GM19025 (cell line): ENCODE results near the gene SYT10.
"Not testable (repeated sequence)": the region's sequence is repeated elsewhere in the genome, so short reads cannot be mapped to it uniquely, and the experiment has no call there.

Source experiments
- ATAC-seq: cut with Tn5 transposase; IDR thresholded peaks from one replicate; pipeline ENCODE4 v1.9.1; 2021; ENCODE audit warnings: mild to moderate bottlenecking, low read depth, moderate library complexity; ENCODE audit not compliant: unreplicated experiment

The SYT10 gene, protein sequence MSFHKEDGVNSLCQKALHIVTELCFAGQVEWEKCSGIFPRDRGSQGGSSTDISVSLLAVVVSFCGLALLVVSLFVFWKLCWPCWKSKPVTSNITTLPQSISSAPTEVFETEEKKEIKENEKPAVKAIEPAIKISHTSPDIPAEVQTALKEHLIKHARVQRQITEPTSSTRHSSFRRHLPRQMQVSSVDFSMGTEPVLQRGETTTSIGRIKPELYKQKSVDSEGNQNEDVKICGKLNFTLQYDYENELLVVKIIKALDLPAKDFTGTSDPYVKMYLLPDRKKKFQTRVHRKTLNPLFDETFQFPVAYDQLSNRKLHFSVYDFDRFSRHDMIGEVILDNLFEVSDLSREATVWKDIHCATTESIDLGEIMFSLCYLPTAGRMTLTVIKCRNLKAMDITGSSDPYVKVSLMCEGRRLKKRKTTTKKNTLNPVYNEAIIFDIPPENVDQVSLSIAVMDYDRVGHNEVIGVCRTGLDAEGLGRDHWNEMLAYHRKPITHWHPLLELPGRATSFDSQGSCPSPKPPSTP

DNA sequence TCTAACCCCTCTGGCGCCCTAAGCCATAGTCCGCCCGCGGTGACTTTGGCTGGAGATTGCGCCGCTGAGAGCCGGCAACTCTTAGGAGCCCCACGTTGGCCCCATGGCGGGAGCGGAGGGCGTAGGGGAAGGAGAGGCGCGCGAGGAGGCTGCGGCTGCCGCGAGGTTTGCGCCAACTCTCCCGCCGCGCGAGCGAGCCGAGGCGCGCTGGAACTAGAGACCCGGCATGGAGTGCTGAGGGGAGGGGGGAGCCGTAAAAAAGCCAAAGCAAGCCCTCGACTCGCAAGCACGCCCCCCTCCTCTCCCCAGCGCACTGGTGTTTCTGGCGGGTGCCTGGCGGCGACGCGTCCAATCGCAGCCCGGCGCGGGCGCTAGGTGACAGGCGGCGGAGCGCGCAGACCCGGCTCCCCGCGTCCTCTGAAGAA is at the start of gene SYT10:
SYT10 (minus strand) TSS at position 233 of the 425 bp plus-strand sequence. CDS start 297 bp downstream, outside the sequence.
- ATAC-seq = no peak

DNA sequence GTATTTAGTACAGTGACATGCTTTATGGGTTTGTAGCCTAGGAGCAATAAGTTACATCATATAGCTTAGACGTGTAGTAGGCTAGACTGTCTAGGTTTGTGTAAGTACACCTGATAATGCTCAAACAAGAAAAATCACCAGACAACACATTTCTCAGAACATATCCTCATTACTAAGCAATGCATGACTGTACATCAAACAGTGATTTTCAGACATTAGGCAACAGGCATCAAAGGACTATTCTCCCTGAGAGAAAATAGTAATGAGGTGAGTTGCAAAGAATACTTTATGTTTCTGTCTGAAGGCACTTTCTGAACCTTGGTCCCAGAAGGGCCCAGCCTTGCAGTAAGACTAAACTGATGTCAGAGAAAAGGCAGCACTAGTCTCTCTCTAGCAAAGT is 48.4 kb upstream of the SYT10 start:
- ATAC-seq = no peak

DNA sequence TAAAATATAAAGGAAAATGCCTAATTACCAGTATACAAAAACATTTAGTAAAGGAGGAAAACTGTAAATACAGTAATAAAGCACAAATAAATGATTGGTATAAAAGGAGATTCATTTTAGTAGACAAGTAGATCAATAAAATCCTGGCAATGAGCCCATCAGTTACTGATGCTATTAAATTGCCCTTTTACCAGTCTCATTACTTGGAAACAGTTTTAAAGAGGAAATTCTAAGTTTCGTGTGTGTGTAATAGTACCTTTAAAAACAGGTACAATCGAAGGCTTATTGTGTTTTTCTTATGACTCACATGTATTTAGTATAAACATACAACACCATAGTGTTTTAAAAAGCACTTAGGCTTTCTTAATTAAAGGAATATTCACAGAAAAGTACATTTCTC is 46.4 kb upstream of the SYT10 start:
- no peak for ATAC-seq

DNA sequence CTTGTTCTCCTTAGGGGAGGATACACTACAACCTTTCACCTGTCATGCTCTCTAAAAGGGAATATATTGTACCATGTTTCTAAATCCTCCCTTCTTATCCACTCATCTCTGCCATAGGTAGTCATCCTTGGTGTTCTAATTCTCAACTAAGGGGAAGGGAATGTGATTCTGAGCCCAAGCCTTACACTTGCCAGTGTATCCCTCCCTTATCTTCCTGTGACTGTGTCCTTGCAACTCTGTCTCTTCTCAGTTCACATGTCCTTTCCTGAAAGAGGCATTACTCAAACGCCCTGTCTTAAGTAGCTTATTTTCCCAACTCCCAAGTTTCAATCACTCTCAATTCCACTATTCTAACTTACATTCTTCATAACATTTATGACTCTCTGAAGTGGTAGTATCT is 44.5 kb upstream of the SYT10 start:
- ATAC-seq = no peak

DNA sequence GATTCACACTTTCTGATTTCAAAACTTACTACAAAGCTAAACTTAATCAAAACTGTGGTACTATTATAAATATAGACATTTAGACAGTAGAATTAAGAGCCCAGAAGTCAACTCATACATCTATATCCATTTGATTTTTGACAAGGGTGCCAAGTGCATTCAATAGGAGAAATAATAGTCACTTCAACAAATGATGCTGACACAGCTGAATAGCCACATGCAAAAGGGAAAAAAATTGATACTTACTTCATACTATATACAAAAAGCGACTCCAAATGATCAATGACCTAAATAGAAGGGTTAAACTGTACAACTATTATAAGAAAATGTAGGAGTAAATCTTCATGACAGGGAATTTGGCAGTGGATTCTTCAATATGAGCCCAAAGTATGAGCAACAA is 40.7 kb upstream of the SYT10 start:
- ATAC-seq = no peak

DNA sequence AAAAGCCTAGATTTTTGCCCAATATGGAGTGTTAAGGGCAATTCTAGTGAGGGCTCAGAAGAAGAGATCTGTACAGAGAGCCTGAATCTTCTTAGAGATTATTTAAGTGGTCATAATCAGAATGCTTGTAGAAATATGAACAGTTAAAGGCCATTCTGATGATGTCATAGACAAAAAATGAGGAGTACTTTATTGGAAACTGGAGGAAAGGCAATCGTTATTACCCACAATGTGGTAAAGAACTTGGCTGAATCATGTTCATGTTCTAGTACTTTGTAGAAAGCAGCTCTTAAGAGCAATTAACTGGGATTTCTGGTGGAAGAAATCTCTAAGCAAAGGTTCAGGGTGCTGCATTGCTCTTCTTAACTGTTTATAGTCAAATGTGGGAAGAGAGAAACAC is 36.4 kb upstream of the SYT10 start:
- no peak for ATAC-seq

DNA sequence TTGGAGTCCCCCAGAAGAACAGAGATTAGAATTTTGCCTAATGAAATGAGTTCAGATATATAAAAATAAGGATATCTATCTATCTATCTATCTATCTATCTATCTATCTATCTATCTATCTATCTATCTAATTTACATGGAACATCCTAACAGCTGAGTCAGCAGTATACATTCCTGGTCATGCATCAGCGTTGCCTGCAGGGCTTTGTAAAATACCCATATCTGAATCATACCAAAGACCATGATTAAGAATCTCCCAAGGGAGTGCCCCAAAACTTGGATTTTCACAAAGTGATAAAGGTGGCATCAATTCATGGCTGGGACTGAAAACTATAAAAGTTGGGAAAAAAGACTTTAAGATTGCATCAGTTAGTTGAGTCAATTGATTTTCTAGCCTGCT is 32.7 kb upstream of the SYT10 start:
- no peak for ATAC-seq

DNA sequence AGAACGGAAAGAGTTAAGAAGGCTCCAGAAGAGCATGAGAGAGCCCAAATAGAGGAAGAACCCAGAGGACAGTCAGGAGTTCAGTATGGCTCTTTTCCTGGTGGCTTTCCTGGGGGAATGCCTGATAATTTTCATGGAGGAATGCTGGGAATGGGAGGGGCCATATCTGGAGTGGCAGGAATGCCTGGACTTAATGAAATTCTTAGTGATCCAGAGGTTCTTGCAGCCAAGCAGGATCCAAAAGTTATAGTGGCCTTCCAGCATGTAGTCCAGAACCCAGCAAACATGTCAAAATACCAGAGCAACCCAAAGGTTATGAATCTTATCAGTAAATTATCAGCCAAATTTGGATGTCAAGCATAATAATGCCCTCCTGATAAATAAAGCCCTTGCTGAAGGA is 15.5 kb upstream of the SYT10 start:
- ATAC-seq = no peak

DNA sequence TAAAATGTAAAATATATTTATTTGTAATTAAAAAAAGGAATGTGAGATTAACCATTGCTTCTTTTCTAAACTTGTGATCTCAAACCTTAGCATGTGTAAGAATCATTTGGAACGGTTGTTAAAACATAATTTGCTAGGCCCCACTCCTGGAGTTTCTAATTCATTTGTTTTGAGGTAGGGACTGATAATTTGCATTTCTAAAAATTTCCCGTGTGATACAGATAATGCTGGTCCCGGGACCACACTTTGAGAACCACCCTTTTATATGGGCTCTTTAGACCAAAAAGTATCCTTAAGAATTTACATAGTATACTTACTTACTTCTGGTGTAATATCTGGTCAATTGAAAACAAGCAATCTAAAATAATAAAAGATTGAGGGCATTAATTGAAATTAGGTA is 10.9 kb upstream of the SYT10 start:
- peak; percentile 45 for ATAC-seq

DNA sequence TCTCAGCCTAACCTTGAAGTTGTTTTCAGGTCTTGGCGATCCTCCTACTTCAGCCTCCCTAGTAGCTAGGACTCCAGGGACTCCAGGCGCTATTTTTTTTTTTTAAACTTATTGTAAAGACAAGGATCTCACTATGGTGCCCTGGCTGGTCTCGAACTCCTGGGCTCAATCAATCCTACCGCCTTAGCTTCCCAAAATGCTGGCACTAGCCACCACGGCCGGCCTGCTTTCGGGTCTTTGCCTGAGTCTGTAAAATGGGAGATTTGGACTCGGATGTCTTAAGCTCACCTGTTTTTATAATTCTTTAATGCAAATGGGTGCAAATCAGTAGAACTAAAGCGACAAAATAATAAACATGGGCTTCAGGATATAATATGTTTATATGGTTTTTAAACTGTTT is 858 bp upstream of the SYT10 start:
- no peak for ATAC-seq

DNA sequence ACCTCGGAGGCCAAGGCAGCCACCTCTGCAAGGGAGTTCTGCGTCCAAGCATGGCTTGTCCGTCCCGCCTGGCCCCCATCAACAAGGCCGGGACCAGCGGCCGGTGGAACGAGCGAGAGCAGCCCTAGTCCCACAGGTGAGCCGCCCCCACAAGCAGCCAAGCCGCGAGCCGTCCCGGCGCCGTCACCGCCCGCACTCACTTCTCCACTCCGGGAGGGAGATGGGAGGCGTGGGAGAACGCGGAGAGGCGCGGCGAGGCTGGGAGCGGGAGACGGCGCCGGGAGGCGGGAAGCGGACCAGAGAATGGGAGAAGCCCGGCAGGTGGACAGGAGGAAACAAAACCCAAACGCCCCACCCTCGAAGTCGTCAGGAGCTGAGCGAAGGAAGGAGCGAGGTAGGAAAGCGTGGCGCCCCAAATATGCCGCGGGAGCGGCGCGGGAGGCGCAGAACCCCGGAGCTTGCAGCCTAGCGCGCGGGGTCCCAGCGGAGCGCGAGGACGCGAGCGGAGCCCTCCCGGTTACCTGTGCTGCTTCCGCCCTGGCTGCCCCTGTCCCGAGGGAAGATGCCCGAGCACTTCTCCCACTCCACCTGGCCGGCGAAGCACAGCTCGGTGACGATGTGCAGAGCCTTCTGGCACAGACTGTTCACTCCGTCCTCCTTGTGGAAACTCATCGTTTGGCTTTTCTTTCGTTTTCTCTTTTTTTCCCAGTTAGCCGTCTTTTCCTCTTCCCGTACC is 600 bp downstream of the SYT10 start:
- ATAC-seq = no peak

DNA sequence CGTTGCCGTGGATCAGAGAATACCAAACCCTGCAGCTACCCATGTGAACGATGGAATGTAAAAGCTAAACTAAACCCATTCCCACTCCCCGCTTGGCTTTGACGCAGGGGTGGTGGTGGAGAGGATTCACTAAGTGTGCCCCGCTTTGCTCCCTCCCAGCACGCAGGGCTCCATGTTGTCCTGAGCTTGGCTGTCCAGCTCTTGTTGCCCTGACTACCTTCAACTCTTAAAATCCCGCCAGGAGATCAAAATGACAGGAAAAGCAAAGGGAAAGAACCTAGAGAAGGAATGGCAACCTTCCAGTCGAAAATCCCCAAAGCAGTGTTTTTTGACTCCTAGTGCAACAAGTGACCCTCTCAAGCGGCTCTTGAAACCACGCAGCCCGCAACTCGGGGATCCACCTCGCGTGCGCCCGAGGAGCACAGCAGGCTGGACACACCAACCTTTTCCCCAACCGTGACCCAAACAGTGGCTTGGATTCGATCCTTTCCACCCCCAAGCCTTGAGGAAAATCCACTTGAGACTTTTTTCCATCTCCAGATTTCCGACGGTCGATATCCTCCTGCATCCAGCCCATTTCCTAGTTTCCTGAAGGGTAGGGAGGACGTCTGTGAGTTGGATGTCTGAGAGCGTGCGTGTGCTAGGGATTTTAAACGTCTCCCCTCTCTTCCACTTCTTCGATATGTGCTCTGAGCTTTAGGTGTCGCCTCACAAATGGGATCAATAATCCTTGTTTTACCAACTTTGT is 1.4 kb downstream of the SYT10 start:
- no peak for ATAC-seq

DNA sequence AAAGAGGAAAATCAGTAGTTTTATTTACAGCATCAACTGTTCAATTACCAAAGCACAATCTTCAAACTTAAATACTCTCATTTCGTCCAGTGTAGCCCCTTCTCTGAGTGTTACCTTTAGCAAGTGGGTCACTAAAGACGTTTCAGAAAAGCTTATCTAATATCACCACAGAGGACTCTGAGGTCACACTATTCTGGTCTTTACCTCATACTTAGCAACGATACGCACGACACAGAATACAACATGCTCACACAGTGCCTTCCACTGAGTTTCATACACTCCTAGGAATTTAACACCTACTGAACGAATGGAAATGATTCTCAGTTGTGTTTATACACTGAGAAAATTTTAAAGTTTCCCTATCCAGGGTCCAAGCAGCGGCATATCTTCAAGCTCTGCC is 2.0 kb downstream of the SYT10 start:
- ATAC-seq = no peak

DNA sequence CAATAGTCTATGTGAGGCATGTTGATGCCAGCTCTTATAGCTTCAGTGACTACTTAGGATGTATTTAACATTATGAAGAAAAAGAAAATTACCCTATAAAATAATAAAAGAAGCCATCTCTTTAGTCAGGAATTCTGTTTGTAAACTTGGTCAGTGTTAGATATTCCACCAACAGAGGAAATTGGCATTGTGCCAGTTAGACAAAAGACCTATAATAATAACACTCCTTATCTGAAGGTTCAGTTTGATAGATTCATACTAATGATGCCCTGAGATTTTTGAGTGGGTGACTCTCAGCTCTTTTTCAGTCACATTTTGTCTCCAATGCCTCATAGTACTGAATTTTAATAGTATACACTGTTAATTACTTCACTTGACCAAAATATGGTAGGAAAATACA is 6.6 kb downstream of the SYT10 start:
- ATAC-seq = no peak

DNA sequence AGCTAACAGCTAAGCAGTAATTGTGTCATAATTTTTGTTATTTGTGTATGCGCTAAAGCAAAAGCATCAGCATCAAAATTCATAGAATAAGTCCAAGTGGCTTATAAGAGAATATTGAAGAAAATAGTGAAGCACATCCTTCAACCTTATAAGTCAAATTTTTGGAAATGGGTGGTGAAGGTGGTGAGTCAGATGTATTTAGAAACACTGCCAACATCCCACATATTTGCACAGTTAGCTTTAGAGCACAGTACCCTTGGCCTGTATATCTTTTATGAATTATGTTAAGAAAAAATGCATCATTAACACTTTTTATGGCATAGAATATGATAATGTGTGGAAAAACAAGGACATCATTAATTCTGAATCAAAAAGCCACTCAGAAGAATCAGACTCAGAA is 8.0 kb downstream of the SYT10 start:
- no peak for ATAC-seq

DNA sequence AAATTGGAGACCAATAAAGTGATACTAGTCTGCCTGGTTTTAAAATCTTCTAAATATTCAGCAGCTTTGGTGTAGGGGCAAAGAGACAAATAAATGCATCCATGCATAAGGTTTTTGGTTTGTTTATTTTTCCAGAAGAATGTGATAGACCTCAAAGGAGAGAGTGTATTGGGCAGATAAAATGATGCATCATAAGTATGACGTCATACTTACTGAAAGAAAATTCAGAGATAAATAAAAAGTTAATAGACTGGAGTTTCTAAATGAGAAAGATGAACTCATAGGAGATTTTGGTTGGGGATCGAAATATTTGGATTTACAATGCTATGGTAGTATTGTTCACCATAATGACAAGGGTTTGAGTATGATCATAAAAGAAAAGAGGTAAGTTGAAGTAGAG is 10.2 kb downstream of the SYT10 start:
- ATAC-seq = no peak

DNA sequence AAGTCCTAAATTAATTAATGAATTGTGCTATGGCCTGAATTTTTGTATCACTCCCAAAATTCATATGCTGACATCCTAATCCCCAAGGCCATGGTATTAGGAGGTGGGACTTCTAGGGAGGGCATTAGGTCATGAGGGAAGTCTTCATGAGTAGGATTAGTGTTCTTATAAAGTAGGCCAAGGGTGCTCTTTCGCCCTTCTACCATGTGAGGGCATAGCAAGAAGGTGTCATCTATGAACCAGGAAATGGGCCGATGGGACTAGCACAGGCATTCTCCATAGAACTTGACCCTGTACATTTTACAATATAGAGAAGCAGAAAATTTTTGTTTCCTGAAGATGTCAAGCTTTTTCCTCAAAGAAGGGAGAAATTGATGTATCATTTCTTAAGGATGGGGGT is 12.5 kb downstream of the SYT10 start:
- peak; percentile 78 for ATAC-seq

DNA sequence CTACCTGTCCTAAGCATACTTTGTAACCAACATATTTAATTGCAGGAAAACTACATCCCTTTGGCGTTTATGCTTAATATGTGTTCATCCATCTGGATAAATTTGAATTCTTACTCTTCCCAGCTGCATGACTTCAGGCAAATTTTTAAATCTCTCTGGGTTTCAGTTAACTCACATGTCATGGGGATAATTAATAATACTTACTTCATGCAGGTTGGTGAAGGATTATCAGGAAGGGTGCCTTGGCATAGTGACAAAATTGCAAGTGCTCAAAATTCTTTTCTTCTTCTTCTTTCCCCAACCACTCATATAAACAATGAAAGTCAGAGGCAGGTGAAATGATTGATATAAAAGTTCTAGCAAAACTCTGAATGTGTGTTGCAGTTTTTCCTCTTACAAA is 15.9 kb downstream of the SYT10 start:
- no peak for ATAC-seq

DNA sequence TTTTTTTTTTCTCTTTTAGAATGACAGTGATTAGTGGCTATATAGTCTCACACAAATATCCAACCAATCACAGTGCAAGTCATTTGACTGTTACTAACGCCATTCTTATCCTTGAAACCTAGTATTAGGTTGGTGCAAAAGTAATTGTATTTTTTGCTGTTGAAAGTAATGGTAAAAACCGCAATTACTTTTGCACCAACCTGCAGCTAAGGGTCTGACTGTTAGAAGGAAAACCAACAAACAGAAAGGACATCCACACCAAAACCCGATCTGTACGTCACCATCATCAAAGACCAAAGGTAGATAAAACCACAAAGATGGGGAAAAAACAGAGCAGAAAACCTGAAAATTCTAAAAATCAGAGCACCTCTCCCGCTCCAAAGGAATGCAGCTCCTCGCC is 27.2 kb downstream of the SYT10 start:
- ATAC-seq = not testable (repeated sequence)

DNA sequence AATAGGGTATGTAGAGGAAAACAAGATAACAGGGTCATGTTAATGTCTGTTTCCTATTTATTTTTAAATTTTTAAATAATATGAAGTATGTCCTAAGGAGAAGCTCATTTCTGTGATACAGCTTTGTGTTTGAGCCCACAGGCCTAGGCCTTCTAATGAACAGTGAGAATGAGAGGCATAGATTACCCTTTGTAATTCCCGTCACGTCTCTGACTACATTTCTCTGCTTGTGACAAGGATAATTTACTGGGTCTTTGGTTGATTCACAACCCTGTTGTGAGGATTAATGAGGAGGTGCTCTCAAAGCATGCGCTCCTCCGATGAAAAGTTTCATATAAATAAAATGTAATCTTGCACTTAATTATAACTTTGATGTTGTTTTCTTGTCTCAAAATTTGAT is 56.1 kb downstream of the SYT10 start:
- no peak for ATAC-seq

DNA sequence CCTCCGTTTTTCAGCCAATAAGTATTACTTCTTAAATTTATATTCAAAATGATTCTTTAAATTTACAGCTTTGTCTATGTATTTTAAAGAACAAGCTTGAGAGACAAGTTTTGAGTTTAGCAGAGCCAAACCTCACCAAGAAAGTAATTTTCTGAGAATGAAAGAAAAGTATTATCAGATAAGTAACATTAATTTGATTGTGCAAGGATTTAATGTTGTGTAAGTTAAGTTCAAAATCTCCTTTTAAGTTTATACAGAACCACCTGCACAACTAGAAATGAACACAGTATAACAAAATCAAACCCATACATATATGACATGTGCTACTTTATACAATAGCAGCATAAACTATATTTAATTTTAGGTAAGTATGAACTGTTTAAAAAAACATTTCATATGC is 63.5 kb downstream of the SYT10 start:
- no peak for ATAC-seq
